ENCODE measurements around the gene ANOS1. TPM values are rescaled to one million over a fixed set of nuclear protein-coding genes. Genes with fewer than 3 reads are reported as not detected.

Gene ANOS1
- total RNA-seq, 1 experiment from 2014 or later: 0.18 TPM

DNA sequence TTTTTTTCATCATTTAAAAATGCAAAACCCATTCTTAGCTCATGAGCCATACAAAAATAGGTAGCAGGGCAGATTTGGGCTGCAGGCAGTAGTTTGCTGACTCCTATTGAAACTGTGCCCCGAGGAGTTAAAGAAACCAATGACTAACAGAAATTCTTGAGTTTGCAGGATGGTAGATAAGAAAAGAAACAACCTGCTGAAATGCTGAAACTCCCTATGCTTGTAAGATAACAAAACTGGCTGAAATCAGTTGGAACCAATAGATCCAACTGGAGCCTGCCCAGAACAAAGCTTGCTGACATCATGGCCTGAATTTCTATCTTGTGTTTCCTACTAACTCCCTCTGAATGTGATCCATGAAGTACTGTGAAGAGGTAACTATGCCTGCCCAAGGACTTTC lies 68.6 kb downstream of the ANOS1 start:
- intact Hi-C loops (cut with micrococcal nuclease; ENCODE audit: unreplicated experiment): no loop called here
- in situ Hi-C loops (cut with HindIII; ENCODE audit: low pct_unique_long_range_greater_than_20kb, low sequenced_read_pairs): no loop called here
- no peak overlapping the region for H3K27ac ChIP-seq (ENCODE audit: low read length)
- no peaks in the 10 kb centered on the region for H3K36me3 ChIP-seq (ENCODE audit: control insufficient read depth, insufficient read depth, low read length)
- no peak for TF ChIP-seq POLR2AphosphoS5 (IDR thresholded peaks at IDR 0.05; ENCODE audit: low read depth, low read length)
- no peak for TF ChIP-seq TCF7L2 (IDR thresholded peaks at IDR 0.05; ENCODE audit: low read depth, low read length)
- no peak for TF ChIP-seq SIN3A (IDR thresholded peaks at IDR 0.05; ENCODE audit: borderline replicate concordance, insufficient read depth, low read depth, low read length)
- TF ChIP-seq, protein P1, sequence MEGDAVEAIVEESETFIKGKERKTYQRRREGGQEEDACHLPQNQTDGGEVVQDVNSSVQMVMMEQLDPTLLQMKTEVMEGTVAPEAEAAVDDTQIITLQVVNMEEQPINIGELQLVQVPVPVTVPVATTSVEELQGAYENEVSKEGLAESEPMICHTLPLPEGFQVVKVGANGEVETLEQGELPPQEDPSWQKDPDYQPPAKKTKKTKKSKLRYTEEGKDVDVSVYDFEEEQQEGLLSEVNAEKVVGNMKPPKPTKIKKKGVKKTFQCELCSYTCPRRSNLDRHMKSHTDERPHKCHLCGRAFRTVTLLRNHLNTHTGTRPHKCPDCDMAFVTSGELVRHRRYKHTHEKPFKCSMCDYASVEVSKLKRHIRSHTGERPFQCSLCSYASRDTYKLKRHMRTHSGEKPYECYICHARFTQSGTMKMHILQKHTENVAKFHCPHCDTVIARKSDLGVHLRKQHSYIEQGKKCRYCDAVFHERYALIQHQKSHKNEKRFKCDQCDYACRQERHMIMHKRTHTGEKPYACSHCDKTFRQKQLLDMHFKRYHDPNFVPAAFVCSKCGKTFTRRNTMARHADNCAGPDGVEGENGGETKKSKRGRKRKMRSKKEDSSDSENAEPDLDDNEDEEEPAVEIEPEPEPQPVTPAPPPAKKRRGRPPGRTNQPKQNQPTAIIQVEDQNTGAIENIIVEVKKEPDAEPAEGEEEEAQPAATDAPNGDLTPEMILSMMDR (IDR thresholded peaks at IDR 0.05): no peak
- TF ChIP-seq REST (IDR thresholded peaks at IDR 0.05; ENCODE audit: insufficient read depth in 1 of 2, low read depth in 2 of 2, low read length in 1 of 2): no peak
- no peak overlapping the region for H3K4me3 ChIP-seq (ENCODE audit: low read depth in 2 of 2, low read length in 2 of 2)
- no peaks in the 10 kb centered on the region for H3K9me3 ChIP-seq (ENCODE audit: control insufficient read depth, insufficient read depth, low read depth, low read length)
- POLR2A ChIA-PET: no interaction called here
- no TSS peak for BruUV-seq (replicated peaks)
- ATAC-seq (no peak), DNase-seq (ENCODE audit: low read depth, low spot score) (no peak)
- no peaks in the 10 kb centered on the region for H3K4me1 ChIP-seq (ENCODE audit: control insufficient read depth, insufficient read depth, low read length)
- CTCF ChIA-PET: no interaction called here
- H3K27me3 ChIP-seq (ENCODE audit: control insufficient read depth, insufficient read depth, low read length): no peaks in the 10 kb centered on the region

DNA sequence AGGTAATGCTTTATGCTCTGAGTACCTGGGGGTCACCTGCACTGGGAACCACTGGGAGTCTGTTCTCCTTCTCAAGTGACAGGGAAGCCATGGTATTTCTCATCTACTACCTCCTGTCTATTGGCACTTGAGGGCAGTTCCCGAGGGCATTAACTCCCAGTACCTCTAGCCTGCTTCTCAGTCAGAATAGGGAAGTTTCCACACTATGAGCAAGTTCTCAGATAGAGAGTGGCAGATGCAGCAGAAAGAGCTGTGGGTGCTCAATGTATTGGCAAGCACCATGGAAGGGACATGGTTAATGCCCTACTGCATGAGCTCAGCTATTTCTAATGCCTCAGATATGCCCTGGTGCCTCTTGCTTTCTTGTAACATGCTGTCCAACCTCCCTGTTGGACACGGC lies 74.1 kb downstream of the ANOS1 start:
- POLR2A ChIA-PET: no interaction called here

More for the DNA sequence above, 74.1 kb downstream of the ANOS1 start:
- TF ChIP-seq, protein P1 (IDR thresholded peaks at IDR 0.05): no peak
- no peak for TF ChIP-seq REST (IDR thresholded peaks at IDR 0.05; ENCODE audit: insufficient read depth in 1 of 2, low read depth in 2 of 2, low read length in 1 of 2)
- no peak for TF ChIP-seq SIN3A (IDR thresholded peaks at IDR 0.05; ENCODE audit: borderline replicate concordance, insufficient read depth, low read depth, low read length)
- no peak for TF ChIP-seq TCF7L2 (IDR thresholded peaks at IDR 0.05; ENCODE audit: low read depth, low read length)
- TF ChIP-seq POLR2AphosphoS5 (IDR thresholded peaks at IDR 0.05; ENCODE audit: low read depth, low read length): no peak
- ATAC-seq (no peak), DNase-seq (ENCODE audit: low read depth, low spot score) (no peak)
- in situ Hi-C loops (cut with HindIII; ENCODE audit: low pct_unique_long_range_greater_than_20kb, low sequenced_read_pairs): no loop called here
- no peaks in the 10 kb centered on the region for H3K36me3 ChIP-seq (ENCODE audit: control insufficient read depth, insufficient read depth, low read length)
- H3K27me3 ChIP-seq (ENCODE audit: control insufficient read depth, insufficient read depth, low read length): no peaks in the 10 kb centered on the region
- BruUV-seq (replicated peaks): no TSS peak
- intact Hi-C loops (cut with micrococcal nuclease; ENCODE audit: unreplicated experiment): no loop called here
- no peaks in the 10 kb centered on the region for H3K9me3 ChIP-seq (ENCODE audit: control insufficient read depth, insufficient read depth, low read depth, low read length)
- H3K4me1 ChIP-seq (ENCODE audit: control insufficient read depth, insufficient read depth, low read length): no peaks in the 10 kb centered on the region
- H3K27ac ChIP-seq (ENCODE audit: low read length): no peak overlapping the region
- no peak overlapping the region for H3K4me3 ChIP-seq (ENCODE audit: low read depth in 2 of 2, low read length in 2 of 2)
- CTCF ChIA-PET: no interaction called here

All from Panc1 (cell line).